GM23338 (cell line): Measurements from ENCODE around the gene INHA.

Experiments used
- CREB1 ChIP-seq: fragments of 250-450 bp; sonication (Bioruptor Pico); IDR thresholded peaks from 2 replicates; pipeline ENCODE4 v1.5.0; 2020; ENCODE audit warnings: low read depth, mild to moderate bottlenecking, moderate library complexity
- CTCF ChIP-seq, 2 experiments: fragments of 200-600 bp in 1 of 2; sonication (generic) in 1 of 2; conservative IDR thresholded peaks; 2 replicates each; pipeline versions ENCODE4 v1.5.1 to v1.6.1; 2016 to 2017; ENCODE audit warnings: antibody characterized with exemption in 2 of 2, low read depth in 2 of 2, mild to moderate bottlenecking in 2 of 2, moderate library complexity in 1 of 2
- ETS1 ChIP-seq: IDR thresholded peaks from 2 replicates; pipeline ENCODE4 v1.6.1; 2016; ENCODE audit warnings: antibody characterized with exemption
- EZH2 ChIP-seq: fragments of 200-600 bp; sonication (generic); IDR thresholded peaks from one replicate; pipeline ENCODE4 v1.8.0; 2017; ENCODE audit warnings: antibody characterized with exemption, mild to moderate bottlenecking, low read depth; ENCODE audit not compliant: unreplicated experiment
- JUNB ChIP-seq: IDR thresholded peaks from one replicate; pipeline ENCODE4 v1.6.1; 2016; ENCODE audit warnings: antibody characterized with exemption; ENCODE audit not compliant: unreplicated experiment
- NANOG ChIP-seq: IDR thresholded peaks from 2 replicates; pipeline ENCODE4 v1.6.1; 2016; ENCODE audit warnings: antibody characterized with exemption, borderline replicate concordance
- POLR2AphosphoS5 ChIP-seq: IDR thresholded peaks from 2 replicates; pipeline ENCODE4 v1.6.1; 2016; ENCODE audit warnings: antibody characterized with exemption, low read depth
- REST ChIP-seq: IDR thresholded peaks from one replicate; pipeline ENCODE4 v1.6.1; 2018; ENCODE audit warnings: antibody characterized with exemption; ENCODE audit not compliant: unreplicated experiment
- ZNF114 ChIP-seq: fragments of 250-450 bp; sonication (Bioruptor Pico); IDR thresholded peaks from 2 replicates; pipeline ENCODE4 v1.5.0; 2020; ENCODE audit warnings: mild to moderate bottlenecking, moderate library complexity
- ZNF331 ChIP-seq: fragments of 250-450 bp; sonication (Bioruptor Pico); IDR thresholded peaks from 2 replicates; pipeline ENCODE4 v1.5.0; 2020; ENCODE audit warnings: low read depth, mild to moderate bottlenecking, moderate library complexity

- TF ChIP-seq EZH2 (no peak), CTCF (conservative IDR thresholded peaks at IDR 0.05; ENCODE audit: low read depth in 2 of 2) (no peak), JUNB (no peak), REST (no peak), ZNF331 (CRISPR knock-in tag) (no peak), CREB1 (CRISPR knock-in tag) (no peak), POLR2AphosphoS5 (no peak), ZNF114 (CRISPR knock-in tag) (no peak), ETS1 (no peak), NANOG (no peak)
Observed at GRCh38 chr2:219614076-219614860, 42.2 kb downstream of the INHA start.
